Muscle layer of colon (tissue), 2 donors: ENCODE measurements around the gene GNGT2.
"Not testable (repeated sequence)": the region's sequence is repeated elsewhere in the genome, so short reads cannot be mapped to it uniquely, and the experiment has no call there.

Experiments used
- H3K27ac ChIP-seq: one replicate; pipeline ENCODE4 v1.7.0; 2013; ENCODE audit warnings: low read depth, mild to moderate bottlenecking, low read length, moderate library complexity
- H3K27me3 ChIP-seq, 2 donors: one replicate each; pipeline ENCODE4 v1.7.0; 2013; ENCODE audit warnings: low read length in 2 of 2, mild to moderate bottlenecking in 2 of 2; ENCODE audit not compliant: insufficient read depth in 2 of 2, control insufficient read depth in 1 of 2
- H3K36me3 ChIP-seq: one replicate; pipeline ENCODE4 v1.7.0; 2013; ENCODE audit warnings: mild to moderate bottlenecking, low read length; ENCODE audit not compliant: insufficient read depth
- H3K4me1 ChIP-seq: one replicate; pipeline ENCODE4 v1.7.0; 2013; ENCODE audit warnings: mild to moderate bottlenecking, low read length; ENCODE audit not compliant: insufficient read depth
- H3K4me3 ChIP-seq, 2 donors: one replicate each; pipeline ENCODE4 v1.7.0; 2013; ENCODE audit warnings: low read length in 2 of 2, low read depth in 1 of 2, mild to moderate bottlenecking in 1 of 2, moderate library complexity in 1 of 2
- H3K9ac ChIP-seq: one replicate; pipeline ENCODE4 v1.7.0; 2013; ENCODE audit warnings: low read length
- H3K9me3 ChIP-seq: one replicate; pipeline ENCODE4 v1.7.0; 2013; ENCODE audit warnings: mild to moderate bottlenecking, low read length
- donor health status: abdominal sarcoma.
- donor health status: Adenocarcinoma of cecum.

The GNGT2 gene

DNA sequence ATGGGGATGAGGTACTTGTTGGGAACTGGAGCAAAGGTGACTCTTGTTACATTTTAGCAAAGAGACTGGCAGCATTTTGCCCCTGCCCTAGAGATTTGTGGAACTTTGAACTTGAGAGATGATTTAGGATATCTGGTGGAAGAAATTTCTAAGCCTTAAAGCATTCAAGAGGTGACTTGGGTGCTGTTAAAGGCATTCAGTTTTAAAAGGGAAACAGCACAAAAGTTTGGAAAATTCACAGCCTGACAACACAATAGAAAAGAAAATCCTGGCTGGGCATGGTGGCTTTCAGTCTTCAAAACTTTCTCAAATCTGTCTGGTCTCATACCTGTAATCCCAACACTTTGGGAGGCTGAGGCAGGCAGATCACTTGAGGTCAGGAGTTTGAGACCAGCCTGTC lies 25.9 kb downstream of the GNGT2 start:
- H3K27me3 ChIP-seq, H3K36me3 ChIP-seq, H3K9me3 ChIP-seq, H3K9ac ChIP-seq, H3K27ac ChIP-seq, H3K4me1 ChIP-seq, H3K4me3 ChIP-seq: not testable (repeated sequence)

DNA sequence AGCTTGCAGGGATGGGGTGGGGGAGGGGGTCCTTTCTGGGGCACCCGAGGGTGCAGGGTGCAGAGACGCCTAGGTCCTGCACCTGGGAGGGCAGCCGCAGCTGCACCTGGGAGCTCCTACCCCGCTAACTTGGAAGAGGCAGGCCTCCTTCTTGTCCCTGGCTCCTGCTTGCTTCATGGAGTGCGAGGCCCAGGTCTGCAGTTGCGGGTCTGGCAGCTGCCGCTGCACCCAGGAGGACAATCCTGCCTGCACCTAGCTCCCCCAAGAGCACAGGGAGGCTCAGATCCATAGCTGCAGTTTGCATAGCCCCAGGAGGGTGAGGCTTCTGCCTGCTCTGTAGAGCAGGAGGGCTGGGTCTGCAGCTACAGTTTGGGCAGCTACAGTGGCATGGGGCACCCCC lies 26.6 kb downstream of the GNGT2 start:
- no peaks in the 10 kb centered on the region for H3K4me1 ChIP-seq
- no peaks in the 10 kb centered on the region for H3K9me3 ChIP-seq
- no peak overlapping the region for H3K4me3 ChIP-seq
- H3K9ac ChIP-seq: no peak overlapping the region
- no peak overlapping the region for H3K27ac ChIP-seq
- H3K36me3 ChIP-seq: no peaks in the 10 kb centered on the region
- no peaks in the 10 kb centered on the region for H3K27me3 ChIP-seq

DNA sequence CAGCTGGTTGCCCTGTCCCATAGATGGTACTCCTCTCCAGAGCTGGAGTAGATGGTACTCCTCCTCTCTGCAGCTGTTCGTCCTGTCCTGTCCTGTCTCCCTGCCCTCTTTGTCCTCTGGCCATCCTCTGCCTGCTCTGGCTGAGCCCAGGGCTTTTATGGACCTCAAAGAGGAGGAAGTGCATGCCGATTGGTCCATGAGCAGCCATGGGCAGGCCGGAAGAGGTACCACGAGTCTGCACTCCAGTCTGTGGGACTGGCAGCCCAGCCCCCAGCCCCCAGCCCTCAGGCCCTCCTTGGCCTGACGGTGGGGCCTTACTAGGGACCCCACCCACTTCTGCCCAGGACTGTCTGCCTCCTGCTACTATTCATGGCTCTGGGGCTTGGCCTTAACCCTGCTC lies 27.0 kb downstream of the GNGT2 start:
- no peak overlapping the region for H3K4me3 ChIP-seq
- no peak overlapping the region for H3K27ac ChIP-seq
- no peak overlapping the region for H3K9ac ChIP-seq
- H3K4me1 ChIP-seq: no peaks in the 10 kb centered on the region
- H3K36me3 ChIP-seq: no peaks in the 10 kb centered on the region
- H3K27me3 ChIP-seq: no peaks in the 10 kb centered on the region
- no peaks in the 10 kb centered on the region for H3K9me3 ChIP-seq

DNA sequence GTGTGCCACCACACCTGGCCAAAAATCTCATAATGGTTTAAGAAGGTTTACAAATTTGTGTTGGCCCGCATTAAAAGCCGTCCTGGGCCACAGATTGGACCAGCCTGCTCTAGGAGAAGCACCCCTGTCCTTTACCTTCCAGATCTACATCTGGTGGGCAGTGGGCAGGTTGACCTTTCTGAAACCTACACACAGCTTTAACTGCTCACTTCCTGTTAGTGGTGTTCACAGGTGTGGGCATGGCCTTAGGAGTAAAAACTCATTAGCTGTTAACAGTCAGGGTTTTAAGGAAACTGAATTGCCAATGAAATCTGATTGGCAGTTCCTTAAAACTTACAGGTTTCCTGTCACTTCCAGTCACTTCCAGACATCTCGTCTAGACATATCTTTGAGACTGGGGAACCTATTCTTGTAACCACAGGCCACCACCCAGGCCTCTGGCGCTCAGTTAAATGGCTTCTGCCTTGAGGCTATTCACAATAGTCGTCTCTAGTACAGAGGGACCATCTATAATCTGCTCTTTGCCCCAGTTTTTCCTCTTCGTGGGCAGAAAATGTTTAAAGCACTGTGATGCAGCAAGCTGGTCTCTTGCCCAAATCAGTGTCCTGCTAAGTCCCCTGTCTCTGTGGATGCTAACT lies 29.3 kb downstream of the GNGT2 start:
- Histone ChIP-seq H3K36me3 (no peaks in the 10 kb centered on the region), H3K27ac (no peak overlapping the region), H3K4me1 (no peaks in the 10 kb centered on the region), H3K4me3 (no peak overlapping the region), H3K27me3 (no peaks in the 10 kb centered on the region), H3K9ac (no peak overlapping the region), H3K9me3 (peaks cover 8% of the 10 kb centered on the region)

DNA sequence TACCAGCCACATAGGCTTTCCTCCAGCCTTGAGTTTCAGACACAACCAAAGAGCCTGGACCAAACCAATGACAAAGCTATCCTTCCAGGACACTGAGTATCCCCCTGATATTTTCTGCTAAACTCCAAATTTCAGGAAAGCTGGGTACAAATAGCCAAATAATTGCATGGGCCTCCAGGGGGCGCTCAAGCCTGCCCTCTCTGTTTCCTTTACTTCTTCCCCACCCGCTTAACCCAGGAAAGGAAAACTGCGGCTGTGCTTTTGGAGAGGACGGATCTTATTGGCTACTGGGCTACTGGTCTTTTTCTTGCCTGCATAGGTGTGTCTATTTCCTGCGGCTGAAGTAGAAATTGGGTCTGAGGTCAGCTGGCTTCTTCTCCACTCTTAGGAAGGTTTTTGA lies 30.1 kb downstream of the GNGT2 start:
- Histone ChIP-seq H3K4me3 (no peak overlapping the region), H3K36me3 (no peaks in the 10 kb centered on the region), H3K9me3 (peaks cover 15% of the 10 kb centered on the region), H3K27ac (no peak overlapping the region), H3K9ac (no peak overlapping the region), H3K27me3 (no peaks in the 10 kb centered on the region), H3K4me1 (no peaks in the 10 kb centered on the region)

DNA sequence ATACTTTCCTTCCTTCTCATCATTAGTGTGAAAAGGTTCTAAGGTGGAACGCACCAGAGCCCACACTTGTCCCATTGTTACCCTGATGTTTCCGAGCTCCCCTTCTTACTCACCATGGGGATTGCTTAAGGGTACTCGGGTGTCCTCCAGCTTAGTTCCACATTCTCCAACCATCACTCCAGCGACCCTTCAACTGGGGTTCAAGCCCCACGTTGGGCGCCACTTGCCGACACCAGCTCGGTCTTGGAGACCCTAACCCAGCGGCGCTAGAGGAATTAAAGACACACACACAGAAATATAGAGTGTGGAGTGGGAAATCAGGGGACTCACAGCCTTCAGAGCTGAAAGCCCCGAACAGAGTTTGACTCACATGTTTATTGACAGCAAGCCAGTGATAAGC lies 34.4 kb downstream of the GNGT2 start:
- H3K4me1 ChIP-seq, H3K36me3 ChIP-seq, H3K9ac ChIP-seq, H3K27ac ChIP-seq, H3K4me3 ChIP-seq, H3K27me3 ChIP-seq: not testable (repeated sequence)
- peaks cover 17% of the 10 kb centered on the region for H3K9me3 ChIP-seq

DNA sequence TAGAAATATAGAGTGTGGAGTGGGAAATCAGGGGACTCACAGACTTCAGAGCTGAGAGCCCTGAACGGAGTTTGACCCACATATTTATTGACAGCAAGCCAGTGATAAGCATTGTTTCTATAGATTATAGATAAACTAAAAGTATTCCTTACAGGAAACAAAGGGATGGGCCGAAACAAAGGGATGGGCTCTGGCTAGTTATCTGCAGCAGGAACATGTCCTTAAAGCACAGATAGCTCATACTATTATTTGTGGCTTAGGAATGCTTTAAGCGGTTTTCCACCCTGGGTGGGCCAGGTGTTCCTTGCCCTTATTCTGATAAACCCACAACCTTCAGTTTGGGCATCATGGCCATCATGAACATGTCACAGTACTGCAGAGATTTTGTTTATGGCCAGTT lies 39.7 kb downstream of the GNGT2 start:
- H3K36me3 ChIP-seq, H3K4me3 ChIP-seq, H3K4me1 ChIP-seq, H3K27ac ChIP-seq, H3K9me3 ChIP-seq, H3K9ac ChIP-seq: not testable (repeated sequence)
- peaks cover 5 to 13% of the 10 kb centered on the region in 2 donors for H3K27me3 ChIP-seq

DNA sequence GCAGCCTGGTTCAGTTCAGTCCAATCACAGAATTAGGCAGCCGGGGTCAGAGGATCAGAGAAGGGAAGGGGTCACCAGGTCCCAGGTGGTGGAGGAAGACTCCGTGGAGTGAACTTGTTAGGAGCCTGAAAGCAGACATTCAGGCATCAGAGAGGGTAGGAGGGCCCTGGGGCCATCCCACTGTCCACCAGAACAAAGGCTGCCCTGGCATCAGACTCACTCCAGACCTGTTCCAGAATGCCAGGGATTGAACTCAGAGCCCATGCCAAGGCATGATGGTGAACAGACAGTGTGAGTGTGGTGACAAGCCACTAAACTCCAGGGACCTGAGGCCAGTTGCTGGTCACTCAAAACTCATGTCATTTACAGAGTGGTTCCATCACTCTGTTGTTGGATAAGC lies 40.2 kb downstream of the GNGT2 start:
- Histone ChIP-seq H3K36me3 (no peaks in the 10 kb centered on the region), H3K4me3 (no peak overlapping the region), H3K27me3 (peaks cover 5 to 13% of the 10 kb centered on the region in 2 donors), H3K4me1 (no peaks in the 10 kb centered on the region), H3K9ac (no peak overlapping the region), H3K9me3 (peaks cover under 1% of the 10 kb centered on the region), H3K27ac (no peak overlapping the region)

DNA sequence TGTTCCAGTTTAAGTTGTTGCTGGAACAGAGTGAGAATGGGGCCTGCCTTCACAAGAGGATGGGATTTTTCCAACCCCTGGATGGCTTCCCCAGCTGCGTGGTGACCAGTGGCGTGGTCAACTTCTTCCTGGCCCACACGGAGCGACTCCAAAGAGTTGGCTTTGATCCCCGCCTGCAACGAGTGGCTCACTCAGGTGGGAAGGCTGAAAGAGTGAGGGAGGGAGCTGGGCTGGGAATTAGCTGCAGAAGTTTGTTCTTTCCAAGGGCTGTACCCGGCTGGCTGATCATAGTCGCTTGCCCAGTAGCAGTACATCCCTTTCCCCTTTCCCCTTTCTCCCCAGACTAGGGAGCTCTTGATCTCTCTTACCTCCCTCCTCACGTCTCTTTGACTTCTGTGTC lies 41.7 kb downstream of the GNGT2 start:
- no peak overlapping the region for H3K27ac ChIP-seq
- H3K9me3 ChIP-seq: no peaks in the 10 kb centered on the region
- H3K36me3 ChIP-seq: no peaks in the 10 kb centered on the region
- no peak overlapping the region for H3K9ac ChIP-seq
- no peak overlapping the region for H3K4me3 ChIP-seq
- H3K4me1 ChIP-seq: no peaks in the 10 kb centered on the region
- H3K27me3 ChIP-seq: peaks cover 5 to 13% of the 10 kb centered on the region in 2 donors

DNA sequence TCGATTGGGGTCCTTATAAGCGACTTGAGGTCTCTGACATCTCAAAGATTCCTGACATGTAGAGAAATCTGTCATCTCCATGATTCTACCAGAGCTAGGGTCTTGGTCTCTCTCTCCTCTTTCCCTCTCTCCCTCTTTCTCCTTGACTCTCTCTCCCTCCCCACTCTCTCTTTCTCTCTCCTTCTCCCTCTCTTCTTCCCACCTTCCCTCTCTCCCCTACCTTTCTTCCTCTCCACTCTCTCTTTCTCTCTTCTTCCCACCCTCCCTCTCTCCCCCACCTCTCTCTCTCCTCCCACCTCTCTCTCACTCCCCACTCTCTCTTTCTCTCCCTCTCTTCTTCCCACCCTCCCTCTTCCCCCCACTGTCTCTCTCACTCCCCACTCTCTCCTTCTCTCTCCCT lies 45.2 kb downstream of the GNGT2 start:
- H3K4me3 ChIP-seq: no peak overlapping the region
- H3K27me3 ChIP-seq: peaks cover 5 to 14% of the 10 kb centered on the region in 2 donors

DNA sequence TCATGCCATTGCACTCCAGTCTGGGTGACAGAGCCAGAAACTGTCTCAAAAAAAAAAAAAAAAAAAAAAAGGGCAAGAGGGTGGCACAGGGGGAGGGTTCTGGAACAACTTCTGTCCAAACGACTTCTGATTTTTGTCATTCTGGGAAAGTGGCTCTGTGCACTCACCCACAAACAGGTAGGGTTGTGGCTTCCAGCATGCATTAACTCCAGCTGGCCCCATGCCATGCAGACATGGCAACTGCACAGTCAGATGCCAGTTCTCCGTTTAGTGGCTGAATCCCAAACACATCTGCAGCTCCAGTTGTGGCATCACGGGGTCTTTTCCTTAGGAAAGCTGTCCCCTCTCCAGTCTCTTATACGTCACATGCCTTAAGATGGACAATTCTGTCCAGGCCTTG lies 47.5 kb downstream of the GNGT2 start:
- Histone ChIP-seq H3K9me3 (no peaks in the 10 kb centered on the region), H3K27me3 (peaks cover 0 to 6% of the 10 kb centered on the region in 2 donors), H3K36me3 (no peaks in the 10 kb centered on the region), H3K27ac (no peak overlapping the region), H3K4me1 (no peaks in the 10 kb centered on the region), H3K9ac (no peak overlapping the region), H3K4me3 (no peak overlapping the region)

More for the DNA sequence above, 45.2 kb downstream of the GNGT2 start:
- H3K4me1 ChIP-seq: no peaks in the 10 kb centered on the region
- no peaks in the 10 kb centered on the region for H3K36me3 ChIP-seq
- H3K9ac ChIP-seq: no peak overlapping the region
- H3K9me3 ChIP-seq: no peaks in the 10 kb centered on the region
- no peak overlapping the region for H3K27ac ChIP-seq

DNA sequence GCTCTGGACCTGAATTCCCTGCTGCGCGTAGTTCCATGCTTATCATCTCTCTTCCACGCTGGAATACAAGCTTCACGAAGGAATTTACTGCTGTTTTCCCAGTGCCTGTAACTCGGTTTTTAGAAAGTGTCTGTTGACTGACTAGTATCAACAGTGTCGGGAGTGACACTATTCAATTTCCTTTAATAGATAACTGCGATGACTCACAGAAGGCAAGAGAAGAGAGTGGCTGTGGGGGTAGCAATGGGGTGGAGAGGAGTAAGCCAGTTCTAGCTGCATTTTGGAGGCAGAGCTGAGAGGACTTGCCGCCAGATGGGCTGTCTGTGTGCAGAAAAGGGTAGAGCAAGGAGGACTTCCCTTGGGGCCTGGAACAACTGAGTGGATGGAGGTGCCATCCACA lies 52.6 kb downstream of the GNGT2 start:
- Histone ChIP-seq H3K4me1 (no peaks in the 10 kb centered on the region), H3K27me3 (peaks cover 5 to 6% of the 10 kb centered on the region in 2 donors), H3K27ac (no peak overlapping the region), H3K4me3 (no peak overlapping the region), H3K9ac (no peak overlapping the region), H3K9me3 (no peaks in the 10 kb centered on the region), H3K36me3 (no peaks in the 10 kb centered on the region)
